ENCODE data around the gene HEBP2. TPM values are rescaled to one million over a fixed set of nuclear protein-coding genes. Genes with fewer than 3 reads are reported as not detected.
"Not testable (repeated sequence)": the region's sequence is repeated elsewhere in the genome, so short reads cannot be mapped to it uniquely, and the experiment has no call there.

The HEBP2 gene
- total RNA-seq, 1 experiment from 2014 or later: 35.1 TPM

DNA sequence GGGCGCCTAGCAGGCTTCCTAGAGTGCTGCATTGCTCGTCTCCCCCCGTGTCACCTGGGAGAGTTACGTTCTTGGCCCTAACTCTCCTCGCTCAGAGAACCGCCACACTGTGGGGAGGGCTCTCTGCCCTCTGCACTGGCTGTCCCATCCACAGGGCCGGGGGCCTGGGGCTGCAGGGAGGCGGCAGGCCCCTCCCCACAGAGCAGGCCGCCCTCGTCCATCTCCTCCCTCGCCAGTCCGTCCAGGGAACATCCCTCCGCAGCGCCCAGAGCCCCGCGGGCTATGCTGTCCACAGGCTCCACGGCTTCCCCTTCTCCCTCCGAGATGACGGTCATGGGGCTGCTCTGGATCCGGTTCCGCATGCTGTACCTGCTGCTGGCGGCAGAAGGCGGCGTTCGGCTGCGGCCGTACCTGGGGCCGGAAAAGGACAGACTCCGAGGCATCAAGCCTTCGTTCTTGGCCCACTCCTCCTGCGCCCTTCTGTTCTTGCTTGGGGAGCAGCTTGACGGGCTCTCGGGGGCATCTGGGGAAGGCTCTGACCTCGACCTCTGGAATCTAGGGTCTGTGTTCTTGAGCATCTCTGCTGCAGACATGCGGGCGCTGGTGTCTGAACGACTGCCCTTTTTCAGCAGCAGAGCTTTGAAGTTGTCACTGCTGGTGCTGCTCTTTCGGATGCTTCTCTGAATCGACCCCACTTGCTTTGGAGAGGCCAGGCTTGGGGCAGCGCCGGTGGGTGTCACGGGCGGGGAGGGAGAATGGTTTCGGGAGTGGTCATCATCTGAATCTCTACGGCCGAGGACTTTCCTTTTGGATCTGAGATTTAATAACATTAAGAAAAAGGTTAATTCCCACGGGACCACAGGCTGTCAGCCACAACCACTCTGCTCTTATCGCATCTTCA, 20.2 kb downstream of the HEBP2 start:
- no peak for DNase-seq (ENCODE audit: low read depth)

DNA sequence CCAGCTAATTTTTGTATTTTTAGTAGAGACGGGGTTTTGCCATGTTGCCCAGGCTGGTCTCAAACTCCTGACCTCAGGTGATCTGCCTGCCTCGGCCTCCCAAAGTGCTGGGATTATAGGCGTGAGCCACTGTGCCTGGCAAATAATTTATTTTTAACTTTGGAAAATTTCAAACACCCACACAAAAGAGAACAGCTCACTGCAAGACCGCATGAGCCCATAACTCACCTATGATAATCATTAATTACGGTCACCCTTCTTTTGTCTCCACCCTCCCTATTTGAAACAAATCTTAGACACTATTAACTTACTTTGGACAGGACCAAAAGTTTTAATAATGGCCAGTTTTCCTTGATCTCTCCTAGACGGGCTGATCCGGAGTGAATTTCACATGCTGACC, 21.2 kb downstream of the HEBP2 start:
- DNase-seq (ENCODE audit: low read depth): not testable (repeated sequence)

DNA sequence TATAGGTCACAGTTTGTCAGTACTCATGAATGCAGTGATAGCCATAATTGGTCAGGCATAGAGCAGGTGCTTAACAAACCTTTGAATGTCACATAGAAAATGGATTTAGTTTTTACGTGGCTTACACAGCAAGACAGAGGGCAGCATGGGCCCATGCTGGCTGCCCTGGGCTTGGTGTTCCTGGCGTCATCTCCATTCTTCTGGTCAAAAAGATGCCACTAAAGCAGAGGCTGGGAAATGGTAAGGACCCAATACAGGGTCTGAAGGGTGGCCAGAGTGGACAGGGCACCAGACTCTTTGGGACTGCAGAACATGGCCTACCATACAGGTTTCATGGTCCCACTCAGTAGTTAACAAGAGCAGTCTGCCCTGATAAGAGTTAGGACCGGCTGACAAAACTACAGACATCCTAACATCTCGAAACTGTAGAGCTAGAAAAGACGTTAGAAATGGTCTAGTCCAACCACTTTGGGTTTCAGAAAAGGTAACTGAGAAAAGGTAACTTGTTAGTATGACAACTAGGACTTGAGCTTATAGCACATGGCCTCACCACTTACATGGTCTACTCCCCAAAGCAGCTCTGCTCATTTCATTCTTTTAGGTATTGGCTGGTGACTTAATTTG, 22.6 kb downstream of the HEBP2 start:
- DNase-seq (ENCODE audit: low read depth): no peak

DNA sequence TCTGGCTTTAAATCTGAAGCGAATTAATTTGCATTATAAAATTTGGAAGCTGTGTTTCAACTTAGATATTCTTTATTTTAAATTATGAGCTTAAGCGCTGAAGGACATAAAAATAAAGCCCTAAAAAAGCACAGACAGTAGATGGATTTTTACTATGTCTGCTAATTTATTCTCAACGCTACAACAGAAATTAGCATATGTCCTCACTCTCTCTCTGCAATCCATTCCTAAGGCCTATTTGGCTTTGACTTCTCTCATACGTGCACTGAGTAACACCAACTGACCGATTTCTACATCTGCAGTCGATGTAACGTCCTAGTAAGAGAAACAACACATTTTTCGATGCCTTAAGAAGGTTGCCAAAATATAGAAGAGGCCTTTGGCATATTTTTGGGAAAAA, 23.7 kb downstream of the HEBP2 start:
- DNase-seq (ENCODE audit: low read depth): no peak

DNA sequence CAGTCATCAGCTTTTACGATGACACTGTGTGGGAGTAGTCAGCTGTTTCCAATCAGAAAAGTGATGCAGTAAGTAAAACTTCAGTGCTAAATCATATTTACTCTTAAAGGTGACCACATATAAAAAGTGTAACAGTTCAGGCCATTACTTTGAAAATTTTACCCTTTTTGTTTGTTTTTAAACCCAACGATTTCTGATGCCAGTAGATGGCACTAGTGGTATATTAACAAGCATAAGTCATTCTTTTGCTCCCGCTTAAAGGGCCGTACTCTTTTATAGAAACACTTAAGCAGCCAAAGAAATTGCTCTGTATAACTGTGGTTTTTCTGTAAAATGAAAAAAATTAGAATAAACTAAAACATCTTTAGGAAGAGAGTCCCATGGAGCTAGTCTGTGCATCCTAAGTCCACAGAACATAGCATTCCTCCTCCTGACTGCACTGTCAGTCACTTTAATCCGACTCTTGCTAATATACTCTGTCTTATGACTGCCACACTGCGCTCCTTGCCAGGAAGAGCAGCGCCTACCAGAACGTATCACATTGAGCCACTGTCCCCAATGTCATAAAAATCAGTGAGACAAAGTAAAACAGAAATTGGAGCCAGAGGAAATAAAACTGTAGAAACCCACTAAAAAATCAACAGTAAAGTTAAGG, 25.0 kb downstream of the HEBP2 start:
- DNase-seq (ENCODE audit: low read depth): peak; percentile 47

DNA sequence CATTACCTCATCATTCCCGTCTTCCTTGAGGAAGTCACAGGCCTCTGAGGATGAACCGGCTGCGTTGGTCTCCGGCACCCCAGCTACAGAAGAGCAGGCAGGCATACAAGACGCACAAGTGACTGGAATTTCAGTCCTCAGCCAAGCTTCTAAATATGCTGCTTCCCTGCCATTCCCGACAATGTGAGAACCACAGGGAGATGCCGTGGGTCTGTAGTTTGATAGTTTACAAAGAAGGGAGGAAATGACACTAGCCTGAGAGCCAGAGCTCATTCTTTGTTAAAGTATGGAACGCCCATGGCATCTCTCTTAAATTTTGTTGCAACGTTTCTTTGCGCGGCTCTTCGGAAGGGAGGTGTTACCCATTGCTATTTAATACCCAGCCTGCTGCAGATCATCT, 25.7 kb downstream of the HEBP2 start:
- DNase-seq (ENCODE audit: low read depth): no peak

DNA sequence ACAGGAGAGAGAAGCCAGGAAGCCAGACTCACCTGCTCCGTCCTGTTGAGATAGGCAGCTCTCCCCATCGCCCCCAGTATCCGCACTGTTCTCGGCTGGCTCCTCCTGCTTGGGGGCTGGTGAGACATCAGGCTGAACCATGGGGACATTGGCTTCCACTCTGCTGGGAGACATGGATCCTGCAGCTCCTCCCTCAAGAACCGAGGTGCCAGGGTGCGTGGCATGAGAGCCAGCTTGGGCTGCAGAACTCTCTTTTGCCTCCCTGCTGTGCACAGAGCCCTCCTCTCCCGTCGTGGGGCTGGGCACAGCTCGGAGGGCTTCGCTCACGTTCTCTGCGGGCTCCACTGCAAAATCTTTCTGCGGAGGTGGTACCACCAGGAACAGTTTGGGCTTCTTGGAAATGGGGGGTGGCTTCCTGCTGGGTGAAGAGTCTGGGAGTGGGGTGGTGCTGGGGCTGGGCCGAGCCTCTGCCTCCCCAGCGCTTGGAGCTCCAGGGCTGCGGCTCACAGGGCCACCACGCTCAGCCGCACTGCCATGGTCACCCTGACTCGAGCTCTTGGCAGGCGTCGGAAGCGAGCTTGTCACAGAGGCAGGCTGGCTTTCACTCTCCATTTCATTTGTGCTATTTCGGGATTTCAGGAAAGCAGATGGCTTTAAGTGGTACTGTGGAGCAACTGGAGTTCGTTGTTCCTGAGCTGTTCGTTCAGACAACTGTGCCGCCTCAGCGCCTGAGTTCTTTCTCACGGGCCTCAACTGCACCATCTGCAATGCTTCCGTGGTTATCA, 26.5 kb downstream of the HEBP2 start:
- DNase-seq (ENCODE audit: low read depth): no peak

DNA sequence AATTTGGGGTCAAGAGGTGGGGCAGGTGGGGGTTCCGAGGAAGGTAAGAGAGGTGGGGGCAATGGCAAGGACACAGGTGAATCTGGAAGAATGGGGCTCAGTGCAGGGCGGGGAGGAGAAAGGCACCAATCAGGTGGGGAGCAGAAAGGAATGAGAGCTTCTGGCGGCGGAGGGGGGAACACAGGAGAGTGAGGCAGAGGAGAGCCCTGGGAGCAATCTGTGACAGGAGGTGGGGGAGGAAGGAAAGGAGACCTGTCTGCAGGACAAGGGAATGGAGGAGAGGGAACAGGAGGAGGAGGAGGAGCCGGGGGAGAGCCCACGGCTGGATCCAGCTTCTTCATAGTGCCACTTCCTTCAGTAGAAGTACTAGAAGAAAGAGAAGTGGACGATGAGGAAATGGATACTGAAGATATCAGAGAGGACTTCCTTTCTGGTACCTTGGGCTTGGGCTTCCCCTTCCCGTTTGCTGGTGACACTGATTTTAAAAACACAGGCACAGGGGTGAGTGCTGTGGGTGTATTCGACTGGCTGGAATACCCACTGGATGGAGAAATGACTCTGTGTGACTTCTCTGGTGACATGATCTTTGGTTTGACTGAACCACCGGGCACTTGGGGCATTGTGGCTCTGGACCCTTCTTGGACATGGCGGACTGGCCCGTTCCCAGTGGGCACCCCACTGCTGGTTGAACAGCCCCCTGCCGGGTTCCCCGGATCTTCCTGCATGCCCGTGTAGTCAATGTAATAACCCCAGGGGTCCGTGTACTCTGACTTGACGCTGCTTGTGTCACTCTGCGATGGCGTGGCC, 27.4 kb downstream of the HEBP2 start:
- no peak for DNase-seq (ENCODE audit: low read depth)

DNA sequence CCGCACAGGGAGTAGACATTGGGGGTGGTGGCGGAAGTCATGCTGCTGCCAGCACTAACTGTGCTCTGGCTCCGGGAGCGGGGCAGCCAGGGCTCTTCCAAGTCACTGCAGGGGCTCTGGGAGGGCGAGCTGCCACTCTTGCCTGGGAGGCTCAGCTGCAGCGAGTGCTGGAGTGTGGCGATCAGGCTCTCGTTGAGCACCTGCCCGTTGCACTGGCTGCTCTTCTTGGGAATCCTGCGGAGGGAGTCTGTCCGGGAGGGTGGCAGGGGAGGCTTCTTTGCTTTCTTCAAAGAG, 28.0 kb downstream of the HEBP2 start:
- DNase-seq (ENCODE audit: low read depth): no peak

DNA sequence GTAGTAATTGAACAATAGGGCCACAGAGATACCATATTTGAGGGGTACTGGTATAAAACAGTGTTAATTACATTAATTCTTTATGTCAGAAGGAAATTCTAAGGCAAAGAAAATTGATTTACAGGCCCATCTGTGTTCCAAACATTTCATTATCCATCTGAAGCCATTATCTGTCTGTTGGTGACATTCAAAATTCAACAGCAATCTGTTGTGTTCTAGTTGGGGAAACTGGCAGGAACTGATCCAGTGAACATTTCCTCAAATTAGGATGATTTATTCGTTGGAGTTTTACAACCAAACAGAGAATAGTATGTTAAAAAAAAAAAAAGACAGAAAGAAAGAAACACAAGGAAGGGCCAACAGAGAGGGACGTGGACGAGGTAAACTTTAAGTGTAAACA, 30.1 kb downstream of the HEBP2 start:
- no peak for DNase-seq (ENCODE audit: low read depth)

DNA sequence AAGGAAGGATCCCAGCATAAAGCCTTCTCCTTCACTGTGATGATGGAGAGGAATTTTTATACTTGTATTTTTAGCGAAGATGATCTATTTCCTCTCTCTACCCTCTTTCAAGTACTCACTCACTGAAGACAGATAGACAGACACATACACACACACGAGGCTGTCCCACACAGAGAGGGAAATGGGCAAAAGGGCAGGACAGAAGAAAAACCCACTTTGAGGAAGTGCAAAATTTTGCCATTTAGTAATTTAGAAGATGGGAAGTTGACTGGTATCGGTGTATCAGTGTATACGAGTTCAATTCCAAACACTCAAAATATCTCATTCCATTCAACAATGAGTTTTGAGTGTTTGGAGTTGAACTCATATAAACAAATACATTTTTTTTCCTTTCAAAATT, 30.9 kb downstream of the HEBP2 start:
- DNase-seq (ENCODE audit: low read depth): no peak

DNA sequence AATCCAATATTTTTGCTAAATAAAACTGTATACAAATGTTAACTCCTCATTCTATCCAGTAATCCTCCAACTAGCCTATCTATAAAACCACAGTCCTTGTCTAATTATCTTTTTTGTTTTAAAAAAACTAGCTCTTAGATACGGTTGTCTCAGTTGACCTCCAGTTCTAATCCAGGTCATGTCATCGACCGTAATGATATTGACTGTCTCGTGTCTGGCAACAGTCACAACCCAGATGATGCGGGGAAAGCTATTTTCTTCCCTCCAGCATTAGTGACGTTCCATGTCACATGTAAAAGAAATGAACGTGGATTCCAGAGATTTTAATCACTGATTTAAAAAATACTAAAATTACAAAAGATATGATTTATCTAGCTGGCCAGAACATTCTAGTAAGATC, 35.5 kb downstream of the HEBP2 start:
- no peak for DNase-seq (ENCODE audit: low read depth)

DNA sequence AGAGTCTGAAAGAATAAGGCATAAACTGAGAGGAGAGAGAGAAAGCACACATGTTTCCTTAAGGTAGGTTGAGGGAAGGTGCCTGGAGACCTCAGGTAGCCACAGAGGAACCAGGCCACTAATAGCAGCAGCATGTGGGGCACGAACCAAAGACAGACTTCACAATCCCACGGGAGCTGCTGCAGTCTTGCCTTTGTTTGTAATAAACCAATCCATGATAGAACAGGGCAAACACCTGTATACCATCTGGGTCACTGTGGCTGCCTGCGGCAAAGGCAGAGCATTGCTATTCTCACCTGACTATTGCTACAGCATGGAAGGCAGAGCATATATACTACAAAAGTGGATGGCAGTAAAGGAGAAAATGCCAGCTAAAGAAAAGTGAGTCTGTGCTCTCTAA, 36.3 kb downstream of the HEBP2 start:
- no peak for DNase-seq (ENCODE audit: low read depth)

DNA sequence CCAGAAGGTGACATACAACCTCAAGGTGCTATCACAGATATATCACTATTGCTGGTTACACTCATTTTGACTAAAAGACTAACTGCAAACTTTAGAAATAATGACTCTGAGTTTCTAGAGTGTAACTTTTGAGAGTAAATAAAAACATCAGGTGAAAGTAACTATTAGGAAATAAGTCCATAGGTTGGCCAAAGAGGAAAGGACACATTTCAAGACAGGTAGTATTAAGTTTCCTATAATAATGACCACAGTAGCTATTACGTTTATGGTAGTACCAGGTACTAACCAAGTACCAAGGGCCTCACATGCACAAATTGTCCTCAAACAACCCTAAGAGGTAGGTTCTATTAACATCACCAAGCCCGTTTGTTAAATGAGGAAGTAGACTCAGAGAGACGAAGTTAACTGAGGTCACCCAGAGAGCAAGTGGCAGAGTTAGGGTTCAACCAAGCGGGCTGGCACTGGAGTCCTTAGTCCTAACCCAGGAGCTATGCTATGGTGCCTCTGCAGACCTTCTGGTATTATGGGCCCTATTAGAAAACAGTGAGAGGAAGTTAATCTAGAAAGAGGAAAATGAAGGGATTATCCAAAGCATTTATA, 36.8 kb downstream of the HEBP2 start:
- no peak for DNase-seq (ENCODE audit: low read depth)

DNA sequence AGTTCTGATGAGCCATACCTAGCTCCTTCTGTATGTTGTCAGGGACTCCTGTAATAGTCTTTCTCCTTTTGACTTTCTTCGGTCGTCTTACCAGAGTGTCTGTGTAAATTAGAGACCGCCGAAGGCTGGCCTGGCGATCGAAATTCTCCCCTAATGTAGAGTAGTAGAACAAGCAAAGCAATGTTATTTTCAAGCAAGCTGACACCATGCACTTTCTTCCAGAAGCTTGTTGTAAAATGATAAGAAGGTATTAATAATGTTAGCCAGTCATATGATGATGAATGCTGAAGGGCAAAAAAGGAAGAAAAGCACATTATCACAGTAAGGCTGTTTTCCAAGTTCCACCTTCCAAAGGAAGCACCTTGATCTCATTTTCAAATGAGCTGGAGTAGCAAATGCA, 37.9 kb downstream of the HEBP2 start:
- no peak for DNase-seq (ENCODE audit: low read depth)

DNA sequence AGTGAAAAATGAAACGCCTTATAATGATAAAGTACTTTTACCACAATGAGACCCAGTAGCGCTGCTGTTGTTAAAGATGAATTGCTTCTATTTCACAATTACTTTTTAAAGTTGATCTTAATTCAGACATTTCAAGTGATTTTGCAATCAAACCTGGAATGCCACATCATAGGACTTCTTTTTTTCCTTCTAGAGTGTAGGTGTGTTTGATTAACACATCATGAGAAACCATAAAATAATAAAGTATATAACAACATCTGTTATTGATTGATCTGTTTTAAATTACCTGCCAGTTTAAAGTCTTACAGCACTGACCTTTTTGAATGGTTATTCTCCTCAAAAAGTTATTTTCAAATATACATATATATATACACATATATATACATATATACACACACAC, 38.6 kb downstream of the HEBP2 start:
- DNase-seq (ENCODE audit: low read depth): no peak

DNA sequence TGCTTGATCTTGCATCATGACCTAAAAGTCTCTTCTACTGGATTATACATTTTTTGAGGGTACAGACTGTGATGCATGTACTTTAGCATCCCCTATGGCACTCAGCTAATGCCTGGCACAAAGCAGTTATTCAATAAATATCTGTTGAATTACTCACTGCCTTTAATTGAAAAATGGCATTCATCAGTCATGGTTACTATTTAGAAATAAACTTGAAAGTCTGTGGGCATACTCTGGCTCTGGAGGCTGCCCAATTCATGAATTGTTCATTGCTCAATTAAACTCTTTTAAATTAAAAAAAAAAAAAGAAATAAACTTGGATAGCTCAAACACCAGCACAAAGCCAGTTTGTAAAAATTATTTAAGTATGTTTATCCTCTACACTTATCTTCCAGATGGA, 40.0 kb downstream of the HEBP2 start:
- DNase-seq (ENCODE audit: low read depth): no peak

DNA sequence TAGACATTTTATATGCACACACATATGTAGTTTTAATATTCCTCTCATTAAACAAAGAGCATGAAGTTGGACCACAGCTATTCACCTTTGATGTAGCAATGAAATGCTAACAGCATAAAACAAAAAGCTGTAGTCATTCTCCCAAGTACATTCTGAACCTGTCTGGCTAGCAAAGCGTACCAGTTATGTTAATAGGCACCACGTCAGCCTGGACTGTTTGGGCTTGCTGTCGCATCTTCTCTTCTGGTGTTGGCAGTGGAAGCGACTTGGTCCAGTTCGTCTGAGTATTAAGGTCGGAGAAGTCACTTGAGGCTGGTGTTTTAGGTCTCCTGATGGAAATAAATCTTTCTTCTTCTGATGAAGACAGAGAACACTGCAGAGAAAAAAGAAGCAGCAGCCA, 42.8 kb downstream of the HEBP2 start:
- no peak for DNase-seq (ENCODE audit: low read depth)

DNA sequence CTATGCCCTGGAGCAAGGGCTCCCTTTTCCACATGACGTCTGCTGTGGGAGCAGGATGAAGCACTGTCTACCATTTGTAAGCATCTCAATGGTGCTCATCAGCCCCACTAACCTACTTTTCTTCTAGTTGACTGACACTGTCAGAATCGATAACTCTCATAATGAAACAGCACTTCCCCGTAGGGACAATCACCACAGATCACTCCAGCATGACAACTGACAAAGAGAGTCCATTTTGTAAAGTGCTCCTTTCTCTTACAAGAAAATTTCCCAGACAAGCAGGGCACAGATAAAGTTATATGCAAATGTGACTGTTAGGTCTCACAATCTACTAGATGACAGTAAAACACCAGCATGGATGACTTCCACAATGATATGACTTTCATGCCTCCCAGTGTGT, 46.4 kb downstream of the HEBP2 start:
- DNase-seq (ENCODE audit: low read depth): no peak

DNA sequence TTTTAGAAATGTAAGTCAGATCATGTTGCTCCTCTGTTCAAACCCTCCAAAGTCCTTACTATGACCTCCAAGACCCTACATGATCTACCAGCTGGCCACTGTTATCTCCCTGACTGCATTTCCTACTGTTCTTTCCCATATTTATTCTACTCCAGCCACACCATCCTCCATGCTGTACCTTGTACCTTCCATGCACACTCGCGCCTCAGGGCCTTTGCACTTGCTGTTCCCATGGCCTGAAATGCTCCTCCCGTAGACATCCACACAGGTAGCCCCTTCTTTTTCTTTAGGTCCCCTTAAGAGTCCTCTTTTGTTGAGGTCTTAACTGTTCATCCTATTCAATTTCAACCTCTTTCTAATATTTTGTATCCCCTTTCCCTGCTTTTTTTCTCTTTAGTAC, 47.0 kb downstream of the HEBP2 start:
- no peak for DNase-seq (ENCODE audit: low read depth)
